K562 (cell line): ENCODE data around the gene PYGM. TPM values are rescaled to one million over a fixed set of nuclear protein-coding genes. Genes with fewer than 3 reads are reported as not detected.

Experiments used
- ATF7 ChIP-seq: fragments of 450-650 bp; IDR thresholded peaks from 2 replicates; pipeline ENCODE4 v1.7.1; 2014; ENCODE audit warnings: mild to moderate bottlenecking, moderate library complexity
- EP400 ChIP-seq: fragments of 450-650 bp; IDR thresholded peaks from 2 replicates; pipeline ENCODE4 v1.6.1; 2017; ENCODE audit warnings: antibody characterized with exemption, mild to moderate bottlenecking, moderate library complexity
- FOXA1 ChIP-seq: fragments of 450-650 bp; IDR thresholded peaks from 2 replicates; pipeline ENCODE4 v1.6.1; 2016; ENCODE audit warnings: mild to moderate bottlenecking, borderline replicate concordance
- KAT7 ChIP-seq: sonication (generic); formaldehyde crosslinking; IDR thresholded peaks from 2 replicates; pipeline ENCODE4 v1.8.0; 2022; ENCODE audit warnings: missing genetic modification reagents, mild to moderate bottlenecking, borderline replicate concordance
- LCOR ChIP-seq: sonication (generic); formaldehyde crosslinking; IDR thresholded peaks from 2 replicates; pipeline ENCODE4 v1.8.0; 2022; ENCODE audit warnings: mild to moderate bottlenecking, missing genetic modification reagents
- NFE2 ChIP-seq: IDR thresholded peaks from 2 replicates; pipeline ENCODE4 v1.6.1; 2014; ENCODE audit warnings: antibody characterized with exemption, low read depth
- NFIX ChIP-seq: fragments of 250-450 bp; sonication (Bioruptor Pico); IDR thresholded peaks from 2 replicates; pipeline ENCODE4 v1.4.0; 2020; ENCODE audit warnings: low read depth, mild to moderate bottlenecking, moderate library complexity
- RERE ChIP-seq: sonication (generic); formaldehyde crosslinking; IDR thresholded peaks from 2 replicates; pipeline ENCODE4 v1.8.0; 2023; ENCODE audit warnings: missing genetic modification reagents, mild to moderate bottlenecking, borderline replicate concordance
- STAT5A ChIP-seq: IDR thresholded peaks from 2 replicates; pipeline ENCODE4 v1.6.1; 2012; ENCODE audit warnings: low read length, inconsistent platforms, borderline replicate concordance
- ZNF699 ChIP-seq: fragments of 250-450 bp; sonication (Bioruptor Pico); IDR thresholded peaks from 2 replicates; pipeline ENCODE4 v1.8.0; 2021; ENCODE audit warnings: mild to moderate bottlenecking, moderate library complexity; ENCODE audit not compliant: insufficient replicate concordance
- polyA plus RNA-seq, 8 experiments: library from polyadenylated mRNA; depleted of rRNA in 4 of 8; stranded (reverse) in 5 of 8; unstranded in 3 of 8; fragments of >200 nt; fragmentation: Nextera tagmentation in 2 of 8; fragmentation: Illumina TruSeq in 1 of 8; extraction: Ambion mirVana in 2 of 8; extraction: Trizol in 1 of 8; gene quantifications; 2 replicates each; pipeline versions ENCODE4 v1.2.1 to v1.2.3, GENCODE V29; 2011 to 2014; ENCODE audit warnings: inconsistent platforms in 1 of 8, missing spikeins in 1 of 8
- total RNA-seq, 7 experiments: library from RNA; depleted of rRNA in 6 of 7; stranded (reverse); fragments of >200 nt in 6 of 7; fragmentation: Illumina TruSeq in 2 of 7; extraction: Trizol in 2 of 7; gene quantifications; 2 replicates each; pipeline versions ENCODE4 v1.2.1 to v1.2.3, GENCODE V29; 2011 to 2021; ENCODE audit warnings: low replicate concordance in 1 of 7
- TF ChIP-seq, protein P1 (sequence below): sonication (generic); formaldehyde crosslinking; IDR thresholded peaks from 2 replicates; pipeline ENCODE4 v1.8.0; 2023; ENCODE audit warnings: mild to moderate bottlenecking, missing genetic modification reagents
- TF ChIP-seq, protein P2 (sequence below), 3 experiments: IDR thresholded peaks in 2 of 3; conservative IDR thresholded peaks in 1 of 3; 2 replicates each; pipeline ENCODE4 v1.5.1; 2011 to 2012; ENCODE audit warnings: low read length in 3 of 3, mild to moderate bottlenecking in 3 of 3, control low read depth in 2 of 3, improper control_type of control experiment in 1 of 3, inconsistent platforms in 1 of 3, low read depth in 1 of 3, mixed read lengths in 1 of 3, moderate library complexity in 1 of 3; ENCODE audit not compliant: insufficient read depth in 2 of 3
- TF ChIP-seq, protein P3 (sequence below): sonication (generic); formaldehyde crosslinking; IDR thresholded peaks from 2 replicates; pipeline ENCODE4 v1.8.0; 2022; ENCODE audit warnings: mild to moderate bottlenecking, missing genetic modification reagents

PYGM gene
- total and polyA plus RNA-seq, 9 of the 15 experiments (the other 6 are each of a cell fraction or from before 2014, with no cell fraction given): 0.07 to 1.5 (median 0.68) TPM

- TF ChIP-seq LCOR (CRISPR knock-in tag): no peak
- no peak for TF ChIP-seq ATF7
- TF ChIP-seq NFIX (CRISPR knock-in tag): no peak
- no peak for TF ChIP-seq NFE2
- no peak for TF ChIP-seq RERE (CRISPR knock-in tag)
- no peak for TF ChIP-seq EP400
- TF ChIP-seq ZNF699 (CRISPR knock-in tag): no peak
- no peak for TF ChIP-seq FOXA1
- TF ChIP-seq, protein P1, sequence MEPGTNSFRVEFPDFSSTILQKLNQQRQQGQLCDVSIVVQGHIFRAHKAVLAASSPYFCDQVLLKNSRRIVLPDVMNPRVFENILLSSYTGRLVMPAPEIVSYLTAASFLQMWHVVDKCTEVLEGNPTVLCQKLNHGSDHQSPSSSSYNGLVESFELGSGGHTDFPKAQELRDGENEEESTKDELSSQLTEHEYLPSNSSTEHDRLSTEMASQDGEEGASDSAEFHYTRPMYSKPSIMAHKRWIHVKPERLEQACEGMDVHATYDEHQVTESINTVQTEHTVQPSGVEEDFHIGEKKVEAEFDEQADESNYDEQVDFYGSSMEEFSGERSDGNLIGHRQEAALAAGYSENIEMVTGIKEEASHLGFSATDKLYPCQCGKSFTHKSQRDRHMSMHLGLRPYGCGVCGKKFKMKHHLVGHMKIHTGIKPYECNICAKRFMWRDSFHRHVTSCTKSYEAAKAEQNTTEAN (CRISPR knock-in tag): no peak
- no peak for TF ChIP-seq STAT5A
- TF ChIP-seq, protein P2, sequence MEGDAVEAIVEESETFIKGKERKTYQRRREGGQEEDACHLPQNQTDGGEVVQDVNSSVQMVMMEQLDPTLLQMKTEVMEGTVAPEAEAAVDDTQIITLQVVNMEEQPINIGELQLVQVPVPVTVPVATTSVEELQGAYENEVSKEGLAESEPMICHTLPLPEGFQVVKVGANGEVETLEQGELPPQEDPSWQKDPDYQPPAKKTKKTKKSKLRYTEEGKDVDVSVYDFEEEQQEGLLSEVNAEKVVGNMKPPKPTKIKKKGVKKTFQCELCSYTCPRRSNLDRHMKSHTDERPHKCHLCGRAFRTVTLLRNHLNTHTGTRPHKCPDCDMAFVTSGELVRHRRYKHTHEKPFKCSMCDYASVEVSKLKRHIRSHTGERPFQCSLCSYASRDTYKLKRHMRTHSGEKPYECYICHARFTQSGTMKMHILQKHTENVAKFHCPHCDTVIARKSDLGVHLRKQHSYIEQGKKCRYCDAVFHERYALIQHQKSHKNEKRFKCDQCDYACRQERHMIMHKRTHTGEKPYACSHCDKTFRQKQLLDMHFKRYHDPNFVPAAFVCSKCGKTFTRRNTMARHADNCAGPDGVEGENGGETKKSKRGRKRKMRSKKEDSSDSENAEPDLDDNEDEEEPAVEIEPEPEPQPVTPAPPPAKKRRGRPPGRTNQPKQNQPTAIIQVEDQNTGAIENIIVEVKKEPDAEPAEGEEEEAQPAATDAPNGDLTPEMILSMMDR (IDR thresholded peaks at IDR 0.05 in 2 of 3, conservative IDR thresholded peaks at IDR 0.05 in 1 of 3; ENCODE audit: insufficient read depth in 2 of 3, low read depth in 1 of 3, low read length in 3 of 3): no peak
- TF ChIP-seq, protein P3, sequence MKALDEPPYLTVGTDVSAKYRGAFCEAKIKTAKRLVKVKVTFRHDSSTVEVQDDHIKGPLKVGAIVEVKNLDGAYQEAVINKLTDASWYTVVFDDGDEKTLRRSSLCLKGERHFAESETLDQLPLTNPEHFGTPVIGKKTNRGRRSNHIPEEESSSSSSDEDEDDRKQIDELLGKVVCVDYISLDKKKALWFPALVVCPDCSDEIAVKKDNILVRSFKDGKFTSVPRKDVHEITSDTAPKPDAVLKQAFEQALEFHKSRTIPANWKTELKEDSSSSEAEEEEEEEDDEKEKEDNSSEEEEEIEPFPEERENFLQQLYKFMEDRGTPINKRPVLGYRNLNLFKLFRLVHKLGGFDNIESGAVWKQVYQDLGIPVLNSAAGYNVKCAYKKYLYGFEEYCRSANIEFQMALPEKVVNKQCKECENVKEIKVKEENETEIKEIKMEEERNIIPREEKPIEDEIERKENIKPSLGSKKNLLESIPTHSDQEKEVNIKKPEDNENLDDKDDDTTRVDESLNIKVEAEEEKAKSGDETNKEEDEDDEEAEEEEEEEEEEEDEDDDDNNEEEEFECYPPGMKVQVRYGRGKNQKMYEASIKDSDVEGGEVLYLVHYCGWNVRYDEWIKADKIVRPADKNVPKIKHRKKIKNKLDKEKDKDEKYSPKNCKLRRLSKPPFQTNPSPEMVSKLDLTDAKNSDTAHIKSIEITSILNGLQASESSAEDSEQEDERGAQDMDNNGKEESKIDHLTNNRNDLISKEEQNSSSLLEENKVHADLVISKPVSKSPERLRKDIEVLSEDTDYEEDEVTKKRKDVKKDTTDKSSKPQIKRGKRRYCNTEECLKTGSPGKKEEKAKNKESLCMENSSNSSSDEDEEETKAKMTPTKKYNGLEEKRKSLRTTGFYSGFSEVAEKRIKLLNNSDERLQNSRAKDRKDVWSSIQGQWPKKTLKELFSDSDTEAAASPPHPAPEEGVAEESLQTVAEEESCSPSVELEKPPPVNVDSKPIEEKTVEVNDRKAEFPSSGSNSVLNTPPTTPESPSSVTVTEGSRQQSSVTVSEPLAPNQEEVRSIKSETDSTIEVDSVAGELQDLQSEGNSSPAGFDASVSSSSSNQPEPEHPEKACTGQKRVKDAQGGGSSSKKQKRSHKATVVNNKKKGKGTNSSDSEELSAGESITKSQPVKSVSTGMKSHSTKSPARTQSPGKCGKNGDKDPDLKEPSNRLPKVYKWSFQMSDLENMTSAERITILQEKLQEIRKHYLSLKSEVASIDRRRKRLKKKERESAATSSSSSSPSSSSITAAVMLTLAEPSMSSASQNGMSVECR (CRISPR knock-in tag): peak; percentile 39; the same call in 1 of the 2 replicates
- no peak for TF ChIP-seq KAT7 (CRISPR knock-in tag)
Observed at GRCh38 chr11:64745189-64745520, 14.6 kb downstream of the PYGM start (continued).
